A673 (cell line): ENCODE results near the gene CENPF. TPM values are rescaled to one million over a fixed set of nuclear protein-coding genes. Genes with fewer than 3 reads are reported as not detected.

ENCODE experiments used
- BruUV-seq: library from RNA; stranded (reverse); fragments of 400-500 nt; replicated peaks from 2 replicates; lab custom pipeline; 2021; lab: Mats Ljungman, UMichigan
- CTCF ChIA-PET: fragments of 300-600 bp; sonication (Branson Sonifier 250); formaldehyde crosslinking; loops from one replicate; lab custom pipeline; 2022; ENCODE audit warnings: antibody characterized with exemption; lab: Charles Lee
- POLR2A ChIA-PET: fragments of 300-600 bp; sonication (Branson Sonifier 250); formaldehyde crosslinking; loops from one replicate; lab custom pipeline; 2022; ENCODE audit warnings: antibody characterized with exemption; ENCODE audit not compliant: low non-redundant PET; lab: Charles Lee
- DNase-seq: peaks from one replicate; pipeline ENCODE4 v3.0.0-alpha.2; 2015; ENCODE audit warnings: low spot score
- H3K27ac ChIP-seq: fragments of 200-600 bp; sonication (generic); 2 replicates; pipeline ENCODE4 v1.5.1; 2016; ENCODE audit warnings: mixed run types, low read depth, mild to moderate bottlenecking, mixed read lengths, antibody characterized with exemption, low read length; ENCODE audit not compliant: poor library complexity, severe bottlenecking
- H3K27me3 ChIP-seq: fragments of 200-600 bp; sonication (generic); replicated peaks from 2 replicates; pipeline ENCODE4 v1.6.1; 2017; ENCODE audit warnings: mixed run types, low read depth, mild to moderate bottlenecking, mixed read lengths, antibody characterized with exemption, low read length; ENCODE audit not compliant: insufficient read depth, poor library complexity
- H3K36me3 ChIP-seq: fragments of 200-600 bp; sonication (generic); 2 replicates; pipeline ENCODE4 v1.6.1; 2016; ENCODE audit warnings: mixed run types, mild to moderate bottlenecking, mixed read lengths, antibody characterized with exemption, low read length; ENCODE audit not compliant: insufficient read depth, poor library complexity, severe bottlenecking
- H3K4me1 ChIP-seq: fragments of 200-600 bp; sonication (generic); 2 replicates; pipeline ENCODE4 v1.6.1; 2017; ENCODE audit warnings: mixed run types, mild to moderate bottlenecking, mixed read lengths, antibody characterized with exemption, low read length; ENCODE audit not compliant: insufficient read depth, poor library complexity, severe bottlenecking
- H3K4me3 ChIP-seq: fragments of 200-600 bp; sonication (generic); 2 replicates; pipeline ENCODE4 v1.5.1; 2016; ENCODE audit warnings: low read depth, mixed run types, mild to moderate bottlenecking, mixed read lengths, low read length; ENCODE audit not compliant: poor library complexity, severe bottlenecking
- H3K9me3 ChIP-seq: fragments of 200-600 bp; sonication (generic); 2 replicates; pipeline ENCODE4 v1.6.1; 2016; ENCODE audit warnings: mixed run types, low read depth, mild to moderate bottlenecking, mixed read lengths, antibody characterized with exemption, low read length; ENCODE audit not compliant: poor library complexity, severe bottlenecking
- EZH2 ChIP-seq: fragments of 200-600 bp; sonication (generic); IDR thresholded peaks from 2 replicates; pipeline ENCODE4 v1.6.1; 2017; ENCODE audit warnings: borderline replicate concordance, low read depth, mild to moderate bottlenecking, mixed read lengths, antibody characterized with exemption, low read length; ENCODE audit not compliant: poor library complexity, severe bottlenecking
- intact Hi-C: fragments of 100-400 bp; cut with micrococcal nuclease; formaldehyde crosslinking; loops from one replicate; pipeline ENCODE4 v1.10.0; 2022; ENCODE audit not compliant: unreplicated experiment
- total RNA-seq: library from RNA; stranded (reverse); gene quantifications from 2 replicates; pipeline ENCODE4 v1.2.3, GENCODE V29; 2021
- TF ChIP-seq, protein P1 (sequence below): fragments of 300-800, 200-600 bp; sonication (generic); conservative IDR thresholded peaks from 2 replicates; pipeline ENCODE4 v1.5.1; 2017; ENCODE audit warnings: low read depth, mild to moderate bottlenecking, antibody characterized with exemption, low read length, moderate library complexity, mixed read lengths

Gene CENPF
- total RNA-seq, 1 experiment from 2014 or later = 273 TPM

DNA sequence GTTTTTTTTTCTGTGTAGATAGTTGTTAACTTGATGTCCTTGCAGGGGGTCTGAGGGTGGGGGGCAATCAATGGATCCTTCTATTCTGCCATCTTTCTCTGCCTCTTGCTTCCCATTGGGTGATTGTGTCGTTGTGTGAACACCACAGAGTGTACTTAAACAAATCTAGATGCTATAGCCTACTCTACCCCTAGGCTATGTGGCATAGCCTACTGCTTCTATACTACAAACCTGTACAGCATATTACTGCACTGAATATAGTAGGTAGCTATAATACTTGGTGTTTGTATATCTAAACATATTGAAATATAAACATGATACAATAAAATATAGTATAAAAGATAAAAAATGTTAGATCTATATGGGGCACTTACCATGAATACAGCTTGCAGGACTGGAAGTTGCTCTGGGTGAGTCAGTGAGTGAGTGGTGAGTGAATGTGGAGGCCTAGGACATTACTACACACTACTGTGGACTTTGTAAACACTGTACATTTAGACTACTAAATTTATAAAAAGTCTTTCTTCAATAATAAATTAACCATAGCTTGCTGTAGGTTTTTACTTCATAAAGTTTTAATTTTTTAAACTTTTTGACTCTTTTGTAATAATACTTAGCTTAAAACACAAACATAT, 105.4 kb downstream of the CENPF start:
- Histone ChIP-seq H3K4me1 (no peaks in the 10 kb centered on the region), H3K4me3 (no peak overlapping the region), H3K27me3 (peaks cover 10% of the 10 kb centered on the region), H3K36me3 (no peaks in the 10 kb centered on the region), H3K9me3 (no peaks in the 10 kb centered on the region), H3K27ac (no peak overlapping the region)
- no TSS peak for BruUV-seq
- DNase-seq = no peak
- TF ChIP-seq, protein P1, sequence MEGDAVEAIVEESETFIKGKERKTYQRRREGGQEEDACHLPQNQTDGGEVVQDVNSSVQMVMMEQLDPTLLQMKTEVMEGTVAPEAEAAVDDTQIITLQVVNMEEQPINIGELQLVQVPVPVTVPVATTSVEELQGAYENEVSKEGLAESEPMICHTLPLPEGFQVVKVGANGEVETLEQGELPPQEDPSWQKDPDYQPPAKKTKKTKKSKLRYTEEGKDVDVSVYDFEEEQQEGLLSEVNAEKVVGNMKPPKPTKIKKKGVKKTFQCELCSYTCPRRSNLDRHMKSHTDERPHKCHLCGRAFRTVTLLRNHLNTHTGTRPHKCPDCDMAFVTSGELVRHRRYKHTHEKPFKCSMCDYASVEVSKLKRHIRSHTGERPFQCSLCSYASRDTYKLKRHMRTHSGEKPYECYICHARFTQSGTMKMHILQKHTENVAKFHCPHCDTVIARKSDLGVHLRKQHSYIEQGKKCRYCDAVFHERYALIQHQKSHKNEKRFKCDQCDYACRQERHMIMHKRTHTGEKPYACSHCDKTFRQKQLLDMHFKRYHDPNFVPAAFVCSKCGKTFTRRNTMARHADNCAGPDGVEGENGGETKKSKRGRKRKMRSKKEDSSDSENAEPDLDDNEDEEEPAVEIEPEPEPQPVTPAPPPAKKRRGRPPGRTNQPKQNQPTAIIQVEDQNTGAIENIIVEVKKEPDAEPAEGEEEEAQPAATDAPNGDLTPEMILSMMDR = no peak
- TF ChIP-seq EZH2 = no peak
- CTCF ChIA-PET = no interaction called here
- intact Hi-C loops = no loop called here
- POLR2A ChIA-PET = no interaction called here

DNA sequence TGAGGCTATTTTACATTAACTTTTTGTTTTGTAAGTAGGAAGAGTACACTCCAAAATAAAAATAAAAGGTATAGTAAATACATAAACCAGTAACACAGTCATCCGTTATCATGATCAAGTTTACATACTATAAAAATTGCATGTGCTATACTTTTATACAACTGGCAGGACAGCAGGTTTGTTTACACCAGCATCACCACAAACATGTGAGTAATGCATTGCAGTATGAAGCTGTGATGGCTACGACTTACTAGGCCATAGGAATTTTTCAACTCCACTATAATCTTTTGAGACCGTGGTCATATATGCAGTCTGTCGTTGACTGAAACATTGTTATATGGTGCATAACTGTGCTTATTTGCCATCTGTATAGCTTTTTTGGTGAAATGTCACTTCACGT, 106.2 kb downstream of the CENPF start:
- TF ChIP-seq, protein P1 = no peak
- no peak for TF ChIP-seq EZH2
- Histone ChIP-seq H3K27ac (no peak overlapping the region), H3K4me3 (no peak overlapping the region), H3K27me3 (peaks cover 10% of the 10 kb centered on the region), H3K9me3 (no peaks in the 10 kb centered on the region), H3K36me3 (no peaks in the 10 kb centered on the region), H3K4me1 (no peaks in the 10 kb centered on the region)
- ChIA-PET CTCF (no interaction called here), POLR2A (no interaction called here)
- no peak for DNase-seq
- intact Hi-C loops = no loop called here
- no TSS peak for BruUV-seq

DNA sequence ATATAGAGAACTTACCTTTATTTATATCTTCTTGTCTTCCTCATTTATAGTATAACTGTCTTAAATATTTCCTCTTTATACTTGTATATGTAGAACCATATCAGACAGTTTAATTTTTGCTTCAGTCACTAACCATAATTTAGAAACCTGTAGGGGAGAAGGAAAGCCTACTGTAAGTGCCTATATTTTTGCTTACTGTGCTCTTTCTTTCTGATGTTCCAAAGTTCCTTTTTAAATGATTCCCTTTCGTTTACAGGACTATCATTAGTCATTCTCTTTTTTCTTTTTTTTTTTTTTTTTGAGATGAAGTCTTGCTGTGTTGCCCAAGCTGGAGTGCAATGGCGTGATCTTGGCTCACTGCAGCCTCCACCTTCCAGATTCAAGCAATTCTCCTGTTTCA, 109.7 kb downstream of the CENPF start:
- DNase-seq = no peak
- no peaks in the 10 kb centered on the region for H3K36me3 ChIP-seq
- no TSS peak for BruUV-seq
- CTCF ChIA-PET = no interaction called here
- peaks cover 24% of the 10 kb centered on the region for H3K27me3 ChIP-seq
- intact Hi-C loops = no loop called here
- no peak overlapping the region for H3K4me3 ChIP-seq
- POLR2A ChIA-PET = no interaction called here
- no peaks in the 10 kb centered on the region for H3K4me1 ChIP-seq
- H3K9me3 ChIP-seq = no peaks in the 10 kb centered on the region
- H3K27ac ChIP-seq = no peak overlapping the region
- TF ChIP-seq EZH2 = no peak
- TF ChIP-seq, protein P1 = no peak

Other genes with a start within 250 kb of the CENPF start
- gene PTPN14, start 51.6 kb upstream of the CENPF start, total RNA-seq = 103 and 114 TPM in 2 replicates